Activated CD8-positive, alpha-beta memory T cell treated with anti-CD3 and anti-CD28 coated beads, Interleukin-2, amount 50 U/mL, for 4 hours (primary cell): ENCODE data around the gene COPZ2.
"Not testable (repeated sequence)": the region's sequence is repeated elsewhere in the genome, so short reads cannot be mapped to it uniquely, and the experiment has no call there.

Experiments
- DNase-seq: peaks from one replicate; pipeline ENCODE4 v3.0.0-alpha.2; 2020

The COPZ2 gene

DNA sequence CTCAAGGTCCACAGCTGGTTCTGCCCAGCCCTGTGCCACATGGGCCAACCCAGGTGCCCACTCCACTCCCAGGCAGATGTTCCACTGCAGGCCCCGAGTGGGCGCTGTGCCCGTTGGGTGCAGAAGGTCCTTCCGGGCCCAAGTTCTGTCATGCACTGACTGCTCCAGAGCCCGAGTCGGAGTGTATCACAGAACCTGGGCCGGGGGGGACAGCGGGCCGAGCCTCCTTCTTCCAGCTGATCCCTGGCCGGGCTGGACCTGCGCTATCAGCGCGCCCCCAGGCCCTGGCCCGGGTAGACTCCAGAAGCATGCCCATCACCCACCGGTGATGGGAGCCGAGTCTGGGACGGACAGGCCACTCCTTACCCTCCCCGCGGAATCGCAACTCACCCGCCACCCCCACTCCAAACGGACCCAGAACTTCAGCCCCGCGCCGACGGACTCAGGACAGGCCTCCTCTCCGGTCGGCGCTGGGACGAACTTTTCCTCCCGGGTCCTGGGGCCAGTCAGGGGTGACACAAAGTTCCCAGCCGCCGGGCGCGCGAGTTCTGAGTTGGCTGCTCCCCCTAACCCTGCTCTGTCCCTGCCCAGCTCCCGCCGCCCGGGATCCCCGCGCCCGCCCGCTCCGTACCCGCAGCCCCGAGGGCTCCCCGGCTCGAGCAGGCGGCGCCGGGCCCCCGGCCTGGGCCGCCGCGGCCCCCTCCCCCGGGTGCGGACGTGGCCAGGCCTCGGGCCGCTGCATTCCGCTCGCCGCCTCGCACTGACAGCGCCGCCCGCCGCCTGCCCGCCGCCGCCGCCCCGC, at the start of gene COPZ2:
Gene COPZ2, minus strand, starts transcription at position 762 of the 802 bp plus-strand sequence. Its CDS starts 20 bp downstream, at position 742.
- peak; percentile 60 for DNase-seq

DNA sequence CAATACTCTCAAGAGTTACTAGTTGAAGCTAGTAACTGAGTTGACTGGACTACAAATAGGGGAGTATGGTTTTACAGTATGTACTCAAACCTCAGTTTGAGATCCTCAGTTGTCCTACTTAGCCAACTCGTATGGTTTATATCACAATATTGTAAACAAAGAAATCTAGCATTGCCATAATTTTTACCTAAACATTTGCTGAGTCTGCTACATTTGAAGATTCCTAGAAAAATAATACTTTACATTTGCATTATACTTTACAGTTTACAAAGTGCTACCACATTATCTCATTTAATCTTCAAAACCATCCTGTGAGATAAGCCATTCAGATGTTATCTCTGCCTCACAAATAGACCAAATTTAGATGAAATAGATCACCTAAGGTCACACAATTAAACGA, 47.3 kb upstream of the COPZ2 start:
- no peak for DNase-seq

DNA sequence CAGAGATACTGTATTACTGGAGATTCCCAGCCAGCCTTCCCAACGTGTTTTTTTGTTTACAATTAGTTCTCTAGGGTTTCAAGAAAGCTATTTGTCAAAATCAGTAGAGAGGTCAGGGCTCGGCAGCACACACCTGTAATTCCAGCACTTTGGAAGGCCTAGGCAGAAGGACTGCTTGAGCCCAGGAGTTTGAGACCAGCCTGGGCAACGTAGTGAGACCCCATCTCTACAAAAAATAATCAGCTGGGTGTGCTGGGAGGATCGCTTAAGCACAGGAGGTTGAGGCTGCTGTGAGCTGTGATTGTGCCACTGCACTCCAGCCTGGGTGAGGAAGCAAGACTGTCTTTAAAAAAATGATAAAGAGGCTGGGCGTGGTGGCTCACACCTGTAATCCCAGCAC, 44.3 kb upstream of the COPZ2 start:
- DNase-seq = no peak

- DNase-seq = not testable (repeated sequence)
These were observed 39.6 kb upstream of the COPZ2 start for GRCh38 chr17:48077152-48077551.

DNA sequence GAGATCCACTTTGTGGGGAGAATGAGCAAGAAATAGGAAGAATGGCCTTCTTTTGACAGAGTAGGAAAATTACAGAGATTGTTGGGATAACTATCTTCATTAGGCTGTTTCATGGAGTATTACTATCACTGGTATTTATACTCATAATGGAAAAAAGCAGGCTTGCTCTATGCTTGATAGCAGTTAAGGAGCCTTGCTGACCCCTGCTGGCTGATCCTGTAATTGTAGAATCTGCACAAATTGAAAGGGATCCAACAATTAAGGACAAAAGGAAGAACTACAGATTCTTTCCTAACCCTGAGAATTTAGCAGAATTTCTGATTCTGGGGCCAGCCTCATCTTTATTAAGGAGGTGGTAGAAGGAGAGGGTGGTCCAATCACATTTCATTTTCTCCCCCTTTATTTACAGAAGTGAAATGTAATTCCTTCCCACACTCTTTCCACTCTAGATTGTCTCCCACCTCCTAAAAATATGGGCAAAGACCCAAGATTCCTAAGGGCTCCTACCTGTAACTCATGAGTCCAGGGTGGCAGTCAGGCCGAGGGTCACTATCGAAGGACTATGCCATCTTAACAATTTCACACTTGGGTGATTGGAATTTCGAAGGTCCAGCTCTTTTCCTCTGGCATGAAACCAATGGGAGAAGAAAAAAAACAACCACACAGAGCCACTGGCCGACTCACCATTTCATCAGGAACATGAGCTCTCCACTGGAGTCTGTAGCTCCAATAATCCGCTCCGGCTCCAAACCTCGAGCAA, 36.9 kb upstream of the COPZ2 start:
- DNase-seq = peak; percentile 78

DNA sequence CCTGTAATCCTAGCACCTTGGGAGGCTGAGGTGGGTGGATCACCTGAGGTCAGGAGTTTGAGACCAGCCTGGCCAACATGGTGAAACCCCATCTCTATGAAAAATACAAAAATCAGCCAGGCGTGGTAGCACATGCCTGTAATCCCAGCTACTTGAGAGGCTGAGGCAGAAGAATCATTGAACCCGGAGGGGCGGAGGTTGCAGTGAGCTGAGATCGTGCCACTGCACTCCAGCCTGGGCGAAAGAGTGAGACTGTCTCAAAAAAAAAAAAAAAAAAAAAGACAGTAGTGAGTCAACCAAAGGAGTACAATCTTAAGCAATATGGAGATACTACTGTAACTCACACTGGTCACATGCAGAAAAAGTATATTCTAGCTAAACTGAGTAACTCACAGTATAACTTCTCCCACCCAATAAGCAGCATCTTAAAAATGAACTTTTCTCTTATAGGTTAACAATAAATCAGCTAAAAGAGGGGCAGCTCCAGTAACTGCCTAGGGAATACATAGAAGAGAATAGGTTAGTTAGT, 36.0 kb upstream of the COPZ2 start:
- not testable (repeated sequence) for DNase-seq

GRCh38 chr17:48072811-48073210, 35.2 kb upstream of the COPZ2 start:
- DNase-seq = not testable (repeated sequence)

- no peak for DNase-seq
These were observed 34.1 kb upstream of the COPZ2 start for GRCh38 chr17:48071654-48072053.

DNA sequence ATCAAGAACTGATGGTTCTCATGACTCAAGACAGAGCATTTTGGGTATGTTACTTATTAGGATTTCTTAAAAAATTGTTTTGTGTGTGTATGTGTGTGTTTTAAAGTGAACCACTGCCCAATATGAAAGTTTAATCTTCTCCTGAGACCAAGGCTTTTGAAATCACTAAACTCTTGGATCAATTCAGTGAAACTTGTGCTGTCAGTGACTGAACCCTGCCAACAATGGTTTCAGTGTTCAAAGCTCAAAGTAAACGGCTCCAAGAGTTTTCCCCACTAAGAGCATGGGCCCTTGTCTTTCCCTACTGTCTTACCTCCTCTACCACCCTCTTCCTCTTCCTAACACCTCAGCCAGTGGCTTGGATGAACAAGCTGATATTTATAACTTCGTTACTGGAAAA, 32.6 kb upstream of the COPZ2 start:
- DNase-seq = no peak

DNA sequence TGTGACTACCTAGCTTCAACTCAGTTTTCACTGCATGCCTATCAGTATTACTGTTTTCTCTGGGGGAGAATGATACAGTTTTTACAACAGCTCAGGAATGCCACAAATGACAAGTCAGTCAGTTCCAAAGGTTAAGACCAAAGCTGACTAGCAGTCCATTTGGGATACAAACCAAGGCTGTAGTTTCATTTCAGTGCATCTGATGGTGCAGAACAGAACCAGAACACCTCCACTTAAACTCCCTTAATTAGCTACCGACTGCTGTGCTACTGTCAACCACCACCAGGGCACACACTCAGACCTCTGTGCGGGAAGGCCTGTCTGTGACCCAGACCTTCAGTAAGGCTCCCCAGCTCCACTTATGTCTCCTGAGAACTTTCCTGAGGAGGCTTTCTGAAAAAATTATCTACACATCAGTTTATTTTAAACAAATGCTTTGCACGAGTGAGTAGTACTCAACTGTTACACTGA, 30.9 kb upstream of the COPZ2 start:
- no peak for DNase-seq

- not testable (repeated sequence) for DNase-seq
These were observed 30.2 kb upstream of the COPZ2 start for GRCh38 chr17:48067808-48068207.

GRCh38 chr17:48067245-48067644, 29.6 kb upstream of the COPZ2 start:
- no peak for DNase-seq

DNA sequence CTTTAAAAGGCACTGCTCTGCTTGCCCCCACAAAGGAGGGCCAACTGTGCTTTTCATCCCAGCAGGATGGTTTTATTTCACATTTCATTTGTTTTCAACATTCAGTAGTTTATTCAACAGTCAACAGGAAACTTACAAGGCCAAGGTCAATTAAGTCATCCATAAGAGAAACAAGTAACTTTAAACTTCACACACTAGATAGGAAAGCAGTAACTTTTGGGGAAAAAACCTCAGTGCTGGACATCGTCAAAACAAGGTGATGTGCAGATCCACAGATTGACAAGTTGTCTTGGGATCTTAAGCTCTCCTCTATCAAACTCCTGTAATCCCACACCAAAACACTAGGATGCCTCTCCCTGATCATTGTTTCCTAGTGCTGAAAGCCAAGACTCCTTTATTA, 29.1 kb upstream of the COPZ2 start:
- DNase-seq = no peak

- DNase-seq = no peak
These were observed 28.6 kb upstream of the COPZ2 start for GRCh38 chr17:48066192-48066591.

- DNase-seq = no peak
These were observed 27.0 kb upstream of the COPZ2 start for GRCh38 chr17:48064638-48065037.

DNA sequence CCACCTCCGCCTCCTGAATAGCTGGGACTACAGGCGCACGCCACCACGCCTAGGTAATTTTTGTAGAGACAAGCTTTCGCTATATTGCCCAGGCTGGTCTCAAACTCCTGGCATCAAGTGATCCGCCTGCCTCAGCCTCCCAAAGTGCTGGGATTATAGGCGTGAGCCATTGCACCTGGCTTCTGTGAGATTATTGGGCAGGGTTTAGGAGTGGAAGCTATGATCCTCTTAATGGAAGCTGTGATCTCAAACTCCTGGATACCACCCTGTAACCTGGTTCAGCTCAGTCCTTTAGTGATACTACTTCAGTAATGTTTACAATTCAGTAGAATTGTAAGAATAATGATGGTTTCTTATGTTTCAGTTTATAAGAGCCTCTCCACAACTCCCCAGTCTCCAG, 24.7 kb upstream of the COPZ2 start:
- no peak for DNase-seq

- no peak for DNase-seq
These were observed 22.7 kb upstream of the COPZ2 start for GRCh38 chr17:48060249-48060648.

DNA sequence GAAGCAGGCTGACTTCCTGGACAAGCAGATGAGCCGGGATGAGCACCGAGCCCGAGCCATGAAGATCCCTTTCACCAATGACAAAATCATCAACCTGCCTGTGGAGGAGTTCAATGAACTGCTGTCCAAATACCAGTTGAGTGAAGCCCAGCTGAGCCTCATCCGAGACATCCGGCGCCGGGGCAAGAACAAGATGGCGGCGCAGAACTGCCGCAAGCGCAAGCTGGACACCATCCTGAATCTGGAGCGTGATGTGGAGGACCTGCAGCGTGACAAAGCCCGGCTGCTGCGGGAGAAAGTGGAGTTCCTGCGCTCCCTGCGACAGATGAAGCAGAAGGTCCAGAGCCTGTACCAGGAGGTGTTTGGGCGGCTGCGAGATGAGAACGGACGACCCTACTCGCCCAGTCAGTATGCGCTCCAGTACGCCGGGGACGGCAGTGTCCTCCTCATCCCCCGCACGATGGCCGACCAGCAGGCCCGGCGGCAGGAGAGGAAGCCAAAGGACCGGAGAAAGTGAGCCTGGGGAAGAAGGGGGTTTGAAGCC, 21.6 kb upstream of the COPZ2 start:
- DNase-seq = no peak

GRCh38 chr17:48058393-48059124, 21.0 kb upstream of the COPZ2 start:
- DNase-seq = no peak

- DNase-seq = no peak
These were observed 20.0 kb upstream of the COPZ2 start for GRCh38 chr17:48057626-48058025.

- no peak for DNase-seq
These were observed 19.3 kb upstream of the COPZ2 start for GRCh38 chr17:48056879-48057278.

DNA sequence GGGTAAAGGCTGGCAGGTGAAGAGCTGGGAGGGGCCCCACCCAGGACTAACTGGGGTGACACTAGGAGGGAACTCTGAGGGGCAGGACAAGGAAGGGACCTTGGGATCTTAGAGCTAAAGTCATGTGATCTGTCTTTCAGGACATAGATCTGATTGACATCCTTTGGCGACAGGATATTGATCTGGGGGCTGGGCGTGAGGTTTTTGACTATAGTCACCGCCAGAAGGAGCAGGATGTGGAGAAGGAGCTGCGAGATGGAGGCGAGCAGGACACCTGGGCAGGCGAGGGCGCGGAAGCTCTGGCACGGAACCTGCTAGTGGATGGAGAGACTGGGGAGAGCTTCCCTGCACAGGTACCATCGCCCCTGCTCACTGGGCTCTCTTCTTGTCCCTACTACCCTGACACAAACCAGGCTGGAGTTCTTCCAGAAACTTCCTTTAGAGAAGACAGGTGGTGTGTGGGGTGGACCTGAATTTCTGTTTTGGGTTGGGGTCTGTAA, 18.7 kb upstream of the COPZ2 start:
- no peak for DNase-seq
